ENCODE data around the gene ZCCHC17.

Gene ZCCHC17

GRCh38 chr1:31389616-31390015 lies 92.8 kb downstream of the ZCCHC17 start:
- FAIRE-seq, result no peak
- DNase-seq (ENCODE audit: low spot score), result no peak

GRCh38 chr1:31390071-31390470 lies 93.2 kb downstream of the ZCCHC17 start:
- DNase-seq (ENCODE audit: low spot score) (no peak), FAIRE-seq (no peak)

- FAIRE-seq (no peak), DNase-seq (ENCODE audit: low spot score) (no peak)
Observed at GRCh38 chr1:31393463-31393862, 96.6 kb downstream of the ZCCHC17 start.

- FAIRE-seq, result peak; percentile 53
- DNase-seq (ENCODE audit: low spot score), result peak; percentile 90
Observed at GRCh38 chr1:31394584-31395193, 97.9 kb downstream of the ZCCHC17 start.

GRCh38 chr1:31396633-31397351 lies 100.0 kb downstream of the ZCCHC17 start:
- FAIRE-seq (peak; percentile 27), DNase-seq (ENCODE audit: low spot score) (no peak)

- DNase-seq (ENCODE audit: low spot score) (no peak), FAIRE-seq (no peak)
Observed at GRCh38 chr1:31397360-31398095, 100.7 kb downstream of the ZCCHC17 start.

GRCh38 chr1:31398246-31398645 lies 101.4 kb downstream of the ZCCHC17 start:
- no peak for FAIRE-seq
- DNase-seq (ENCODE audit: low spot score), result no peak

GRCh38 chr1:31399976-31400375 lies 103.1 kb downstream of the ZCCHC17 start:
- DNase-seq (ENCODE audit: low spot score), result no peak
- no peak for FAIRE-seq

- DNase-seq (ENCODE audit: low spot score) (no peak), FAIRE-seq (no peak)
Observed at GRCh38 chr1:31400393-31400792, 103.6 kb downstream of the ZCCHC17 start.

GRCh38 chr1:31401241-31401640 lies 104.4 kb downstream of the ZCCHC17 start:
- no peak for DNase-seq (ENCODE audit: low spot score)
- FAIRE-seq, result no peak

GRCh38 chr1:31405578-31406245 lies 108.9 kb downstream of the ZCCHC17 start:
- no peak for FAIRE-seq
- no peak for DNase-seq (ENCODE audit: low spot score)

GRCh38 chr1:31407029-31407626 lies 110.3 kb downstream of the ZCCHC17 start:
- FAIRE-seq (no peak), DNase-seq (ENCODE audit: low spot score) (no peak)

- DNase-seq (ENCODE audit: low spot score) (no peak), FAIRE-seq (no peak)
Observed at GRCh38 chr1:31408788-31409318, 112.0 kb downstream of the ZCCHC17 start.

- DNase-seq (ENCODE audit: low spot score) (no peak), FAIRE-seq (no peak)
Observed at GRCh38 chr1:31409946-31410858, 113.4 kb downstream of the ZCCHC17 start.

- DNase-seq (ENCODE audit: low spot score) (no peak), FAIRE-seq (no peak)
Observed at GRCh38 chr1:31410871-31411270, 114.0 kb downstream of the ZCCHC17 start.

GRCh38 chr1:31412205-31412604 lies 115.4 kb downstream of the ZCCHC17 start:
- DNase-seq (ENCODE audit: low spot score) (no peak), FAIRE-seq (no peak)

GRCh38 chr1:31412732-31413404 lies 116.0 kb downstream of the ZCCHC17 start, which contains the start of gene SERINC2:
Gene SERINC2 (plus strand): TSS chr1:31413213. CDS start chr1:31413266, 53 bp downstream.
- FAIRE-seq (no peak), DNase-seq (ENCODE audit: low spot score) (peak; percentile 78)

GRCh38 chr1:31413405-31414001 lies 116.7 kb downstream of the ZCCHC17 start:
- FAIRE-seq, result peak; percentile 83
- DNase-seq (ENCODE audit: low spot score), result peak; percentile 61
